HG03025 (cell line): ENCODE data around the gene TREX2.
"Not testable (repeated sequence)": the region's sequence is repeated elsewhere in the genome, so short reads cannot be mapped to it uniquely, and the experiment has no call there.

Source experiments
- ATAC-seq: cut with Tn5 transposase; IDR thresholded peaks from one replicate; pipeline ENCODE4 v1.9.1; 2021; ENCODE audit warnings: mild to moderate bottlenecking, moderate library complexity; ENCODE audit not compliant: unreplicated experiment, low FRiP score

TREX2 gene

GRCh38 chrX:153410888-153411254, 35.0 kb downstream of the TREX2 start:
- no peak for ATAC-seq

GRCh38 chrX:153410373-153410772, 35.5 kb downstream of the TREX2 start:
- no peak for ATAC-seq

- no peak for ATAC-seq
Measured at GRCh38 chrX:153409414-153410101, 36.3 kb downstream of the TREX2 start.

GRCh38 chrX:153408871-153409351, 36.9 kb downstream of the TREX2 start:
- ATAC-seq = no peak

- no peak for ATAC-seq
Measured at GRCh38 chrX:153408221-153408721, 37.6 kb downstream of the TREX2 start.

GRCh38 chrX:153407736-153408135, 38.1 kb downstream of the TREX2 start:
- ATAC-seq = no peak

- no peak for ATAC-seq
Measured at GRCh38 chrX:153406903-153407302, 39.0 kb downstream of the TREX2 start.

- ATAC-seq = no peak
Measured at GRCh38 chrX:153406011-153406410, 39.8 kb downstream of the TREX2 start.

GRCh38 chrX:153405426-153405825, 40.4 kb downstream of the TREX2 start:
- no peak for ATAC-seq

- ATAC-seq = not testable (repeated sequence)
Measured at GRCh38 chrX:153404333-153404732, 41.5 kb downstream of the TREX2 start.

GRCh38 chrX:153401133-153401764, 44.6 kb downstream of the TREX2 start, which contains the start of gene PNMA6E:
TSS of gene PNMA6E (minus strand) at chrX:153401350. CDS start at chrX:153398849, 2,501 bp downstream.
- no peak for ATAC-seq

- ATAC-seq = no peak
Measured at GRCh38 chrX:153400146-153401132, 45.4 kb downstream of the TREX2 start.

GRCh38 chrX:153398275-153398960, 47.4 kb downstream of the TREX2 start:
- no peak for ATAC-seq

GRCh38 chrX:153397256-153397960, 48.4 kb downstream of the TREX2 start:
- ATAC-seq = no peak

- no peak for ATAC-seq
Measured at GRCh38 chrX:153396320-153397195, 49.3 kb downstream of the TREX2 start.

GRCh38 chrX:153395613-153396319, 50.1 kb downstream of the TREX2 start:
- no peak for ATAC-seq

GRCh38 chrX:153394612-153395011, 51.2 kb downstream of the TREX2 start:
- no peak for ATAC-seq
